Bone marrow (tissue), 2 donors: ENCODE data around the gene SFMBT1.
A peak's percentile ranks its signal among the peaks of the same experiment; 100 is the strongest.

ENCODE experiments used
- DNase-seq, 2 donors: peaks; one replicate each; lab custom pipeline; 2025; lab: John Stamatoyannopoulos, UW

The SFMBT1 gene

DNA sequence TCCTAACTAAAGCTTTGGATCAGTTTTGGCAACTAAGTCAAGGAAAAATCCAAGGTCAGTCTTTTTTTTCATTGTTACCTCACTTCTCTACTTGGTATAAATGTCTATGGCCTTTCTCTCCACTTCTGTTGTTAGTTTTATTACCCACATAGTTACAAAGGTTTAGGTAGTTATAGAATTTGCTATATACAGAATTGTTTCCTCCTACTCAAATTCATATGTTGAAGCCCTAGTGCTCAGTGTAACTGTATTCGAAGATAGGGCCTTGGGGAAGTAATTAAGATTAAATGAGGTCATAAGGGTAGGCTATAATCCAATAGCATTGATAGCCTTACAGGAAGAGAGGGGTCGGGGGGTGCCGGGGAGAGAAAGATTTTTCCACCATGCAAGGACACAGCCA lies 128.8 kb downstream of the SFMBT1 start:
- no peak for DNase-seq

- DNase-seq: no peak
Measured at GRCh38 chr3:52915294-52915693, 130.6 kb downstream of the SFMBT1 start.

DNA sequence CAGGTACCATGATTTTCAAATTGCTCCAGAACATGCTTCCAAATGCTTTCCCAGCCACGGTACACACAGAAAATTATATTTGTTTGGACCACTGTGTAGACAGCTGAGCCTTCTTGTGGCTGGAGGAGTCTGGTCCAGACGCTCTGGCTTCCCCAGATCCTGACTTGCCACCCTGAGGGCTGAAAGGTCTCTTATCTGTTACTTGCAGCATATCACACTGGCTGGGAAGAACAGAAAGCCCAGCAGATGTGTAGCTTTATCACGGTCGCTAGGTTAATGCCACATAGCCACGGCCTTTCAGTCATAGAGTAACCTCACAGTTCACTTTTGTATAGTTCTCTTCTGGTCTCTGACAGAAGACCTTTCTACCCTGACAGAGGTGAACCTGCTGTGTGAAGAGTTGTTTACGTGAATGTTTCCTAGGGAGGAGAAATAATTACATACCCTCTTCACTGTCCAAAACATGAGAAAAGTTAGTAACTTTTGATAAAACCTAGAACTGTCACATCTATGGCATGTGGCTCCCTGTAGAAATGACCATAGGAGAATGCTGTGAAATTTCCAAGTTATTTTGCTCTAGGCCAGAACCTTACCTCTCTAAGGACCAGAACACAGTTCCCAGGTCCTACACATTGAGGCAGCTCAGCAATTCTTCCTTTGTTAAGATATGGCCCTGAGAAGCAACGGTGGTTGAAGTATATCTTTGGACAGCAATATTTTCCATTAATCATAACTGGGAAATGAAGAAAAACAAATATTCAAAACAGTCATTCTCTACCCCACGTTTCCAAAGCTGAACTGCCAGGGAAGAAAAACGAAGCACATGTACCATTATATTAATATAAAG lies 132.8 kb downstream of the SFMBT1 start:
- no peak for DNase-seq

GRCh38 chr3:52910823-52911222 lies 135.1 kb downstream of the SFMBT1 start:
- no peak for DNase-seq

GRCh38 chr3:52907497-52907896 lies 138.4 kb downstream of the SFMBT1 start:
- no peak for DNase-seq

- no peak for DNase-seq
Measured at GRCh38 chr3:52904552-52904951, 141.3 kb downstream of the SFMBT1 start.

DNA sequence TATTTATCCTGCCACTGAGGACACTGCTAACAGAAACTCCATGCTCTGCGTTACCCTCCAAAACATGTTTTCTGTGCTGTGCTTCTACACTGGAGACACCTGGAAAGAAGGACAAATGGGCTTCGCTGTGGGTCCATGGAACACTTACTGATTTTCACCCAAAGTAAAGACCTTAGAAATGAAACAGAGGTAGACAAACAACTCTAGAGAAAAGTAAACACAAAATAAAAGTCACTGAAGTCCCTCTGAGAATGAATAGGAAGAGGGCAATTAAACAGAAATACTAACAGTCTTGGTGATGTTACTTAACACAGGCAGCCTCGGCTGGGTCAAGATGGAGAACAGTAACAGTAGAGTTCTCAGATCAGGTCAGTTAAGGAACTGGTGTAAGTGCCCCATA lies 141.9 kb downstream of the SFMBT1 start:
- DNase-seq: no peak

DNA sequence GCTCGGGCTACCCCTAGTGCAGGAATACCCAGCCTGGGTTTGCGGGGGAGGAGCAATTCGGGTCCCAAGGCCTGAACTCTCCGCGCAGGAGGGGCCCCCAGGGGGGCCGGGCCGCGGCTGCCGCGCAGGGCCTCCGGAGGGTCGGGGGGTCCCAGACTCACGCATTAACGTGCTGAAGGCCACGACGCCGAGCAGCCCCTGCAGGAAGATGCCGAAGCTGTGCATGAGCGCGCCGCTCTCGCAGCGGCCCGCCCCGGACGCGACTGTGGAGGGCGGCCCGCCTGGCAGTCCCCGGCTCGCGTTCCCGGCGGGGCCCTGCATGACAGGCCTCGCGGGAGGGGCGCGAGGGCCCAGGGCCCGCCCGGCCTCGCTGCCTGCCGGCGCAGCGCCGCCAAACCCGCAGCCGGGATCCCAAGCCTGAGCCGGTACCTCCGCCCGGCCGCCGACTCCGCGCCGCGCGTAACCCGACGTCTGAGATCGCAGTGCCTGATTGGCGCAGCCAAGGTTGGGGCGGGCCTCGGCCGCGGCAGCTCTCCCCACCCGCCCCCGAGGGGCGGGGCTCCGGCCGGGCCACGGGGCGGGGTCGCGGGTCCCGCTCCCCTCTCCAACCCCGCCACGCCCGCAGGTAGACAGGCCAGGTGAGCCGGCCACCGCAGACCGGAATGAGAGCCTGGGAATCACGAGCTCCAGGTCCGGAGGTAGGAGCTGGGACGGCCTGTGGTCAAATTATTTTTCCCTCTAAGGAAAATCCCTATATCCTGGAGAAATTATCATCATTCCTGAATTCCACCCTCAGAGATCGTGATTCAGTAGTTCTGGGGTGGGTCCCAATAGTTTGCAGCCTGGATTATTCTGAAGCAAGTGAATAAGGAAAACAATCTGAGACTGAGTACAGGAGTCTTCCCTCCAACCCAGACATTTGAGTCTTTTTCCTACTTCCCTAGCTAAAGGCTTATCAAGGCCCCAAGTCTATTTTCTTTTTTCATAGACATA lies 148.4 kb downstream of the SFMBT1 start, which contains the start of gene STIMATE:
STIMATE (minus strand) TSS at position 419 of the 993 bp plus-strand sequence; CDS start at position 321, 98 bp downstream.
- peak; percentile 39 to 70 for DNase-seq

- DNase-seq: no peak
Measured at GRCh38 chr3:52896613-52897012, 149.3 kb downstream of the SFMBT1 start.

GRCh38 chr3:52896151-52896550 lies 149.7 kb downstream of the SFMBT1 start:
- DNase-seq: no peak

- DNase-seq: no peak
Measured at GRCh38 chr3:52895418-52895817, 150.5 kb downstream of the SFMBT1 start.

GRCh38 chr3:52894756-52895155 lies 151.1 kb downstream of the SFMBT1 start:
- no peak for DNase-seq

DNA sequence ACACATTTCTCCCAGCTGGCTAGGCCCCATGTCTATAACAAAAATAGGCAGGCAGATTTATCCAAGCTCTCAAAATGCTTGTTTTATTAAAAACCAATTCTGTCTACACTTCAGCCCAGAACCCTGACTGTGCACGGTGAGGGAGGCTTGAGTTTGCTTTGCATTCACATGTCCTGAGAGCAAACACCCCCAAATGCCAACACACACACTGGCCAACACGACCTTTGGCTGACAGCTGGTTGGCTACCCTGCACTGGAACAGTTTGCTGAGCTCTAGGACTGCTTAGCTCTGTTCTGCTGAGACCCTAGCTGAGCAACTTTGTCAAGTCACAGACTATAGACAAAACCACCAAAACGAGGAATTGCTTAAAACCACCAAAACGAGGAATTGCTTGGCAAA lies 152.2 kb downstream of the SFMBT1 start:
- no peak for DNase-seq

GRCh38 chr3:52892625-52893311 lies 153.1 kb downstream of the SFMBT1 start:
- no peak for DNase-seq

- DNase-seq: no peak
Measured at GRCh38 chr3:52892290-52892624, 153.6 kb downstream of the SFMBT1 start.

DNA sequence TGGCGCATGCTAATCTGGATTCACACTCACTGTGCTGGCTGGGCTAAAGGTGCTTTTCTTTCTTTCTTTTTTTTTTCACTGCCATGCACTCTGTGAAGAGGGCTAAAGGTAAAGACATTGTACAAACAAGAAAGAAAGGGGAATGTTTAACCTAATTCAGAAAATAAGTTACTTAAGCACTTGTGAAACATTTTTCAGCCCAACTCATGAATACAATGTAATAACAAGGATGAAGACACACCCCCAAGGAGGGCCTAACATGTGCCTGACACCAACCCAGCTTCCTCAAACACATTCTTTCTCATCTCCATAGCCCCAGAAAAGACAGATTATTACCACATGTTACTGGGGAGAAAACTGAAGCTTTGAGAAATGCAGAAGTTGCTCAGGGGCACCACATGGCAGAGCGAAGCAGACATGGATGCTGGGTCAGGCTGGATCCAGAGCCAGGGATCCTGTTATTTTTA lies 154.2 kb downstream of the SFMBT1 start:
- DNase-seq: peak in 1 of 2 donors; percentile 70

DNA sequence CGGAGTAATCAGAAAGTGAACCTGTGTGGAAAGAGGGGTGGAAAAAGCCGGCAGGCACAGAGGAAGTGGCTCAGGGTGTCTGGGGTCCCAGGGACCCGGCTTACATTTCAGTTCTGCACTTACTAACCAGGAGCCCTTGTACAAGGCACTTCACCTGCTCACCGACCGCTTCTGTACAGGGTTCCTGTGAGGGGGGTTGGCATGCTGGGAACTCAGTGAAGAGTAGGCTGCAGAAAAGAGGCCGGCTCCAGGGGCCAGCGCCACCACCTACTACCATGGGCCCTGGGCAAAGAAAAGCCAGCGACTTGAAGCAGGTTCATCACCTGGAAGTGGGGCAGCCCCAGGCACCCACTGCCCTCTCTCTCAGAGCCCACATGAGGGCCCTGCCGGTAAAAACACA lies 154.7 kb downstream of the SFMBT1 start:
- DNase-seq: no peak

GRCh38 chr3:52890735-52891134 lies 155.1 kb downstream of the SFMBT1 start:
- DNase-seq: no peak

- no peak for DNase-seq
Measured at GRCh38 chr3:52889901-52890300, 156.0 kb downstream of the SFMBT1 start.

DNA sequence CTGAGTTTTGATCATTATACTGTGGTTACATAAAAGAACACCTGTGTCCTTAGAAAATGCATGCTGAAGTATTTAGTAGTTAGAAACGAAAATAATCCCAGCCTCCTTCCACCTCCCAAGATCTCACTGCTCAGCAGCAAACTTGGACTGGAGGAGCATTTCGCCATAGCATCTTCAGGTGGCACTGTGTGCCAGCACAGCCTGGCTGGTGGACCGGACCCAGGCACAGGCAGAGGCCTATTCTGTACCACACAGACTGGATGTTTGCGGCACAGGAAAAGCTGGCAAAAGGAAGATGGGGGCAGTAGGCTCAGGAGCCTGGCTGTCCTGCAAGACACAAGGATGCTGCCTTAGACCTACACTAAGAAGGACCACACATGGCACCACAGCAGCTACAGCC lies 158.7 kb downstream of the SFMBT1 start:
- no peak for DNase-seq

- no peak for DNase-seq
Measured at GRCh38 chr3:52886049-52886730, 159.7 kb downstream of the SFMBT1 start.
